ENCODE data around the gene IL17RE.

- TF ChIP-seq, protein P1, sequence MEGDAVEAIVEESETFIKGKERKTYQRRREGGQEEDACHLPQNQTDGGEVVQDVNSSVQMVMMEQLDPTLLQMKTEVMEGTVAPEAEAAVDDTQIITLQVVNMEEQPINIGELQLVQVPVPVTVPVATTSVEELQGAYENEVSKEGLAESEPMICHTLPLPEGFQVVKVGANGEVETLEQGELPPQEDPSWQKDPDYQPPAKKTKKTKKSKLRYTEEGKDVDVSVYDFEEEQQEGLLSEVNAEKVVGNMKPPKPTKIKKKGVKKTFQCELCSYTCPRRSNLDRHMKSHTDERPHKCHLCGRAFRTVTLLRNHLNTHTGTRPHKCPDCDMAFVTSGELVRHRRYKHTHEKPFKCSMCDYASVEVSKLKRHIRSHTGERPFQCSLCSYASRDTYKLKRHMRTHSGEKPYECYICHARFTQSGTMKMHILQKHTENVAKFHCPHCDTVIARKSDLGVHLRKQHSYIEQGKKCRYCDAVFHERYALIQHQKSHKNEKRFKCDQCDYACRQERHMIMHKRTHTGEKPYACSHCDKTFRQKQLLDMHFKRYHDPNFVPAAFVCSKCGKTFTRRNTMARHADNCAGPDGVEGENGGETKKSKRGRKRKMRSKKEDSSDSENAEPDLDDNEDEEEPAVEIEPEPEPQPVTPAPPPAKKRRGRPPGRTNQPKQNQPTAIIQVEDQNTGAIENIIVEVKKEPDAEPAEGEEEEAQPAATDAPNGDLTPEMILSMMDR (IDR thresholded peaks at IDR 0.05), result no peak
- no peak for TF ChIP-seq POLR2A (IDR thresholded peaks at IDR 0.05)
Measured at GRCh38 chr3:9932535-9932842, 29.8 kb downstream of the IL17RE start.
